Peyer's patch (tissue), 4 donors: ENCODE results near the gene GPER1.

Experiments
- CTCF ChIP-seq, 6 experiments: fragments of 450-650 bp in 4 of 6; fragments of 200-600 bp in 2 of 6; sonication (generic) in 1 of 6; IDR thresholded peaks; one replicate each; pipeline ENCODE4 v1.5.1; 2017 to 2019; ENCODE audit warnings: antibody characterized with exemption in 6 of 6, mild to moderate bottlenecking in 3 of 6, moderate library complexity in 1 of 6
- POLR2A ChIP-seq, 2 donors: fragments of 450-650 bp; IDR thresholded peaks; one replicate each; pipeline ENCODE4 v1.5.1; 2017; ENCODE audit warnings: antibody characterized with exemption in 2 of 2, mild to moderate bottlenecking in 2 of 2, moderate library complexity in 2 of 2

- TF ChIP-seq CTCF (IDR thresholded peaks at IDR 0.05) (no peak), POLR2A (IDR thresholded peaks at IDR 0.05) (no peak)
Measured at GRCh38 chr7:1093916-1094508, 6.1 kb downstream of the GPER1 start.
